ENCODE measurements around the gene ADGRV1. TPM values are rescaled to one million over a fixed set of nuclear protein-coding genes. Genes with fewer than 3 reads are reported as not detected.
"Not testable (repeated sequence)": the region's sequence is repeated elsewhere in the genome, so short reads cannot be mapped to it uniquely, and the experiment has no call there.

The ADGRV1 gene
- polyA plus RNA-seq, 1 donor from 2014 or later = not detected

GRCh38 chr5:90996089-90996488 lies 437.5 kb downstream of the ADGRV1 start:
- no peak overlapping the region for H3K27ac Mint-ChIP-seq
- peaks cover 1% of the 10 kb centered on the region for H3K36me3 Mint-ChIP-seq
- no peak overlapping the region for H3K4me3 Mint-ChIP-seq
- no peaks in the 10 kb centered on the region for H3K27me3 Mint-ChIP-seq
- peaks cover 3 to 9% (median 6%) of the 10 kb centered on the region in 3 donors for H3K9me3 Mint-ChIP-seq
- no peaks in the 10 kb centered on the region for H3K4me1 Mint-ChIP-seq

GRCh38 chr5:90997082-90997481 lies 438.5 kb downstream of the ADGRV1 start:
- H3K27me3 Mint-ChIP-seq = no peaks in the 10 kb centered on the region
- H3K27ac Mint-ChIP-seq = no peak overlapping the region
- H3K4me1 Mint-ChIP-seq = no peaks in the 10 kb centered on the region
- H3K9me3 Mint-ChIP-seq = peaks cover 3 to 9% (median 6%) of the 10 kb centered on the region in 3 donors
- no peak overlapping the region for H3K4me3 Mint-ChIP-seq
- peaks cover 1% of the 10 kb centered on the region for H3K36me3 Mint-ChIP-seq

- Mint-ChIP-seq H3K4me1 (no peaks in the 10 kb centered on the region), H3K36me3 (no peaks in the 10 kb centered on the region), H3K27me3 (no peaks in the 10 kb centered on the region), H3K27ac (no peak overlapping the region), H3K9me3 (peaks cover 0 to 4% (median 1%) of the 10 kb centered on the region in 3 donors), H3K4me3 (no peak overlapping the region)
Measured at GRCh38 chr5:91000743-91001142, 442.1 kb downstream of the ADGRV1 start.

- Mint-ChIP-seq H3K36me3 (no peaks in the 10 kb centered on the region), H3K4me1 (no peaks in the 10 kb centered on the region), H3K27ac (no peak overlapping the region), H3K27me3 (no peaks in the 10 kb centered on the region), H3K4me3 (no peak overlapping the region), H3K9me3 (no peaks in the 10 kb centered on the region)
Measured at GRCh38 chr5:91006713-91007112, 448.1 kb downstream of the ADGRV1 start.

GRCh38 chr5:91007251-91007650 lies 448.7 kb downstream of the ADGRV1 start:
- Mint-ChIP-seq H3K9me3 (no peaks in the 10 kb centered on the region), H3K27ac (no peak overlapping the region), H3K4me1 (no peaks in the 10 kb centered on the region), H3K27me3 (no peaks in the 10 kb centered on the region), H3K4me3 (no peak overlapping the region), H3K36me3 (no peaks in the 10 kb centered on the region)

- no peaks in the 10 kb centered on the region for H3K36me3 Mint-ChIP-seq
- no peak overlapping the region for H3K4me3 Mint-ChIP-seq
- peaks cover 0 to 2% (median 0%) of the 10 kb centered on the region in 3 donors for H3K9me3 Mint-ChIP-seq
- H3K27me3 Mint-ChIP-seq = no peaks in the 10 kb centered on the region
- no peaks in the 10 kb centered on the region for H3K4me1 Mint-ChIP-seq
- no peak overlapping the region for H3K27ac Mint-ChIP-seq
Measured at GRCh38 chr5:91007780-91008402, 449.3 kb downstream of the ADGRV1 start.

- H3K4me3 Mint-ChIP-seq = no peak overlapping the region
- no peak overlapping the region for H3K27ac Mint-ChIP-seq
- no peaks in the 10 kb centered on the region for H3K27me3 Mint-ChIP-seq
- H3K4me1 Mint-ChIP-seq = no peaks in the 10 kb centered on the region
- peaks cover 3 to 8% (median 4%) of the 10 kb centered on the region in 3 donors for H3K9me3 Mint-ChIP-seq
- peaks cover 2% of the 10 kb centered on the region for H3K36me3 Mint-ChIP-seq
Measured at GRCh38 chr5:91010090-91010489, 451.5 kb downstream of the ADGRV1 start.

- Mint-ChIP-seq H3K27me3 (no peaks in the 10 kb centered on the region), H3K4me3 (no peak overlapping the region), H3K4me1 (no peaks in the 10 kb centered on the region), H3K36me3 (peaks cover 2% of the 10 kb centered on the region), H3K9me3 (peaks cover 3 to 10% (median 9%) of the 10 kb centered on the region in 3 donors), H3K27ac (no peak overlapping the region)
Measured at GRCh38 chr5:91011029-91011428, 452.4 kb downstream of the ADGRV1 start.

GRCh38 chr5:91012867-91013266 lies 454.3 kb downstream of the ADGRV1 start:
- H3K36me3 Mint-ChIP-seq, H3K27me3 Mint-ChIP-seq, H3K4me3 Mint-ChIP-seq, H3K4me1 Mint-ChIP-seq, H3K9me3 Mint-ChIP-seq: not testable (repeated sequence)
- peak overlapping the region in 1 of 3 donors; percentile 5 for H3K27ac Mint-ChIP-seq

GRCh38 chr5:91016322-91016721 lies 457.7 kb downstream of the ADGRV1 start:
- H3K4me3 Mint-ChIP-seq = no peak overlapping the region
- peaks cover 3 to 10% (median 9%) of the 10 kb centered on the region in 3 donors for H3K9me3 Mint-ChIP-seq
- H3K27me3 Mint-ChIP-seq = no peaks in the 10 kb centered on the region
- H3K36me3 Mint-ChIP-seq = peaks cover 2% of the 10 kb centered on the region
- no peaks in the 10 kb centered on the region for H3K4me1 Mint-ChIP-seq
- no peak overlapping the region for H3K27ac Mint-ChIP-seq

GRCh38 chr5:91016954-91017700 lies 458.5 kb downstream of the ADGRV1 start:
- Mint-ChIP-seq H3K27me3 (no peaks in the 10 kb centered on the region), H3K4me1 (no peaks in the 10 kb centered on the region), H3K9me3 (peaks cover 3 to 10% (median 9%) of the 10 kb centered on the region in 3 donors), H3K4me3 (no peak overlapping the region), H3K27ac (peak overlapping the region in 1 of 3 donors; percentile 15), H3K36me3 (peaks cover 2% of the 10 kb centered on the region)

GRCh38 chr5:91018200-91018599 lies 459.6 kb downstream of the ADGRV1 start:
- Mint-ChIP-seq H3K9me3 (peaks cover 0 to 9% (median 8%) of the 10 kb centered on the region in 3 donors), H3K27me3 (no peaks in the 10 kb centered on the region), H3K4me3 (no peak overlapping the region), H3K27ac (no peak overlapping the region), H3K36me3 (peaks cover 2% of the 10 kb centered on the region), H3K4me1 (no peaks in the 10 kb centered on the region)

GRCh38 chr5:91018712-91019371 lies 460.2 kb downstream of the ADGRV1 start:
- H3K4me1 Mint-ChIP-seq = no peaks in the 10 kb centered on the region
- H3K36me3 Mint-ChIP-seq = no peaks in the 10 kb centered on the region
- no peak overlapping the region for H3K27ac Mint-ChIP-seq
- H3K27me3 Mint-ChIP-seq = no peaks in the 10 kb centered on the region
- H3K4me3 Mint-ChIP-seq = no peak overlapping the region
- H3K9me3 Mint-ChIP-seq = peaks cover 0 to 9% (median 5%) of the 10 kb centered on the region in 3 donors

- Mint-ChIP-seq H3K36me3 (no peaks in the 10 kb centered on the region), H3K9me3 (peaks cover 0 to 6% (median under 1%) of the 10 kb centered on the region in 3 donors), H3K27me3 (no peaks in the 10 kb centered on the region), H3K4me3 (no peak overlapping the region), H3K27ac (no peak overlapping the region), H3K4me1 (no peaks in the 10 kb centered on the region)
Measured at GRCh38 chr5:91020065-91020800, 461.6 kb downstream of the ADGRV1 start.

- Mint-ChIP-seq H3K27me3 (no peaks in the 10 kb centered on the region), H3K36me3 (no peaks in the 10 kb centered on the region), H3K27ac (no peak overlapping the region), H3K4me3 (no peak overlapping the region), H3K9me3 (no peaks in the 10 kb centered on the region), H3K4me1 (no peaks in the 10 kb centered on the region)
Measured at GRCh38 chr5:91022518-91022917, 463.9 kb downstream of the ADGRV1 start.

Measured in IgD-negative memory B cell (primary cell).